Bronchial epithelial cell (primary cell): ENCODE data around the gene OR10V1. TPM values are rescaled to one million over a fixed set of nuclear protein-coding genes. Genes with fewer than 3 reads are reported as not detected.

Experiments used
- DNase-seq: peaks from one replicate; pipeline ENCODE4 v3.0.0-alpha.2; 2010; ENCODE audit warnings: low read depth
- FAIRE-seq: peaks from 2 replicates; lab custom pipeline; 2011; peaks lifted over from hg19 to GRCh38; lab: Jason Lieb, UNC
- H3K27me3 ChIP-seq: 2 replicates; pipeline ENCODE4 v1.5.1; 2011; ENCODE audit warnings: low read length; ENCODE audit not compliant: control insufficient read depth, insufficient read depth
- H3K36me3 ChIP-seq: 2 replicates; pipeline ENCODE4 v1.5.1; 2011; ENCODE audit warnings: low read length; ENCODE audit not compliant: control insufficient read depth, insufficient read depth
- H3K4me3 ChIP-seq: 2 replicates; pipeline ENCODE4 v1.5.1; 2011; ENCODE audit warnings: mild to moderate bottlenecking, low read depth, low read length, control low read depth
- total RNA-seq: library from RNA; depleted of rRNA; stranded (reverse); fragments of >200 nt; gene quantifications from 2 replicates; pipeline ENCODE4 v1.2.1, GENCODE V29; 2014
- TF ChIP-seq, protein P1 (sequence below): IDR thresholded peaks from 2 replicates; pipeline ENCODE4 v1.5.1; 2011; ENCODE audit warnings: mild to moderate bottlenecking, moderate library complexity, low read length, control low read depth, inconsistent platforms; ENCODE audit not compliant: insufficient read depth, severe bottlenecking

OR10V1 gene
- total RNA-seq, 1 donor from 2014 or later: not detected

DNA sequence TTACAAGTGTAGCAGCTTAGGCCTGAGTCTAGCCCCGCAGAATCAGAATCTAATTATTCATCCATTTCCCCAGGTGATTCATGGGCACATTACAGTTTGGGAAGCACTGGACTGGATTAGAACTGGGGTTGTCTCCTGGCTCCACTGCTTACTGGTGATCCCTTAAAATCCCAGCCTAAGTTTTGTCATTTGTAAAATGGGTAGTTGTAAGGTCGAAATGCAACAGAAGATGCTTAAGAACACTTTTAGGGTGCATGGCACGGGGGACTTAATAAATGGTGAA is 42.9 kb upstream of the OR10V1 start:
- TF ChIP-seq, protein P1, sequence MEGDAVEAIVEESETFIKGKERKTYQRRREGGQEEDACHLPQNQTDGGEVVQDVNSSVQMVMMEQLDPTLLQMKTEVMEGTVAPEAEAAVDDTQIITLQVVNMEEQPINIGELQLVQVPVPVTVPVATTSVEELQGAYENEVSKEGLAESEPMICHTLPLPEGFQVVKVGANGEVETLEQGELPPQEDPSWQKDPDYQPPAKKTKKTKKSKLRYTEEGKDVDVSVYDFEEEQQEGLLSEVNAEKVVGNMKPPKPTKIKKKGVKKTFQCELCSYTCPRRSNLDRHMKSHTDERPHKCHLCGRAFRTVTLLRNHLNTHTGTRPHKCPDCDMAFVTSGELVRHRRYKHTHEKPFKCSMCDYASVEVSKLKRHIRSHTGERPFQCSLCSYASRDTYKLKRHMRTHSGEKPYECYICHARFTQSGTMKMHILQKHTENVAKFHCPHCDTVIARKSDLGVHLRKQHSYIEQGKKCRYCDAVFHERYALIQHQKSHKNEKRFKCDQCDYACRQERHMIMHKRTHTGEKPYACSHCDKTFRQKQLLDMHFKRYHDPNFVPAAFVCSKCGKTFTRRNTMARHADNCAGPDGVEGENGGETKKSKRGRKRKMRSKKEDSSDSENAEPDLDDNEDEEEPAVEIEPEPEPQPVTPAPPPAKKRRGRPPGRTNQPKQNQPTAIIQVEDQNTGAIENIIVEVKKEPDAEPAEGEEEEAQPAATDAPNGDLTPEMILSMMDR: no peak
- no peaks in the 10 kb centered on the region for H3K27me3 ChIP-seq
- DNase-seq: peak; percentile 74
- H3K36me3 ChIP-seq: peaks cover 3% of the 10 kb centered on the region
- H3K4me3 ChIP-seq: peak overlapping the region; percentile 80
- FAIRE-seq: no peak

DNA sequence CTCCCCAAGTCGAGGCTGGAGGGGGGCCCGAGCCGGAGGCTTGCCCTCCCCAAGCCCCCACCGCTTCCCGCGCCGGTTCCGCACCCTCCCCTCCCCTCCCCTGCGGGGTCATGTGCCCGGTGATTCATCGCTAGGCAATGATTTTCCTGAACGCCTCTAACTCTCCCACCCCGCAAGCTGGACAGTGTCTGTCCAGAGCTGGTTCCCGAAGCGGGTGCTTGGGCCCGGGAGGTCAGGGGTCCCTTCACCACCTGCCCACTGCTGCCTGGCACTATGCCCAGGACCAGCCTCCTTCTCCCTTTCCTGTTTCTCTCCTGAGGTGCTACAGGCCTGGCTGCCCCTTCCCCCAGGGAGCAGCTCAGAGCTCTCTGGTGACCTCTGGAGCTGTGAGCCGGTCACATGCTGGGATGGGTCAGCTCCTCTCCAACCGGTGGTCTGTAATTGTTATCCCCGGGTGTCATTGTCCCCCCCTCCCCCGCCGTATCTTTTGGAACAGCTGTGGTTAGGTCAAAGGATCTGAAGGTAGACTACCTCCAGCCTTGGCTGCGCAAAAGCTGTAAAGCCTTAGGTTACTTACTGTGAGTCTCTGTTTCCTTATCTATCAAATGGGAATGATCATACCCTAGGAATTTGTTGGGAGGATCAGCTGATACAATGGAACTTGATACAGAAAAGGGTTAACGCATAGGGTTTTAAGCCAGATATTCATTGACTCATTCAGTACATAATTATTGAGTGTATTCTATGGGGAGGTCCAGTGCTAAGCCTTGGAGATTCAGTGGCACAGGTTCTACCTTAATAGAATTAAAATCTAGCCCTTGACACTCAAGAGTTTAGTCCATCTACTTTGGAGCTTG is 42.3 kb upstream of the OR10V1 start:
- Histone ChIP-seq H3K4me3 (peak overlapping the region; percentile 80), H3K27me3 (no peaks in the 10 kb centered on the region), H3K36me3 (peaks cover 3% of the 10 kb centered on the region)
- FAIRE-seq: no peak
- DNase-seq: peak; percentile 67
- TF ChIP-seq, protein P1: no peak

DNA sequence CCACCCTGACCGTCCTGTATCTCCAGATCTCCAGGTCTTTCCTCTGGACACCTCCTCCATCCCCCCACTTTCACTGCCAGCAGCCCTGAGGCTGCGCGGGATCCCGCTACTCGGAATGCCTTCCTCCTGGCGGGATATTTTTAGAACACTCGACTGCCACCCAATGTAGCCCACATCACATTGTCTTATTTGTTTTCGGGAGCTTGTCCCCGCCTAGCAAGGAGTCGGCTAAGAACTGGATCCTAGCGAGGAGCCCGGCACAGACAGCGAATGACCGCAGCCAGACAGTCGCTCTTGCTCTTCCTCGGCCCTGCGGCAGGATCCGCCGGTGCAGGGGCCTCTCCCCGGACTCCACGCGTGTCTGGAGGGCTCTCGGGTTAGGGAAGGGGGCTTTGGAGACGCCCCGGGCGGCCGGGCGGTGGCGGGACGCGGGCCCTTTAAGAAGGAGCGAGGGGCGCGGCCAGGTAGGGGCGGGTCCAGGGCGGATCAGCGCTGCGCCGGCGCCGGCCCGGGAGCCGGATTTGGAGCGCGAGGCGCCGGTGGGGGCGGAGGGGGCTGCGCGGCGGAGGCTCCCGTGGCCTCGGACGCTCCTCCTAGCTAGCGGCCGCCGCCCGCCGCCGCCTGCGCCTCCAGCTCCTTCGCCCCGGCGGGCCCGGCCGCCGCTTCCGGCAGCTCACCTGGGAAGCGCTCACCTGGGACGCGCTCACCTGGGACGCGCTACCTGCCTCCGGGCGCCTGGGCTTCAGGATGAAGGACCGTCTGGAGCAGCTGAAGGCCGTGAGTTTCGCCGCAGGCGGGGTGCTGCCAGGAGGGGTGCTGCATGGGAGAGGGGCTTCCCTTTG is 41.4 kb upstream of the OR10V1 start, which contains the start of gene STX3:
Gene STX3 (plus strand): TSS at position 518 of the 842 bp plus-strand sequence. CDS start 230 bp downstream, at position 748.
- H3K36me3 ChIP-seq: peaks cover 3% of the 10 kb centered on the region
- peak within 1 kb of the TSS; percentile 80 for H3K4me3 ChIP-seq
- DNase-seq (peak; percentile 61), FAIRE-seq (no peak)
- H3K27me3 ChIP-seq: no peaks in the 10 kb centered on the region
- TF ChIP-seq, protein P1: no peak

DNA sequence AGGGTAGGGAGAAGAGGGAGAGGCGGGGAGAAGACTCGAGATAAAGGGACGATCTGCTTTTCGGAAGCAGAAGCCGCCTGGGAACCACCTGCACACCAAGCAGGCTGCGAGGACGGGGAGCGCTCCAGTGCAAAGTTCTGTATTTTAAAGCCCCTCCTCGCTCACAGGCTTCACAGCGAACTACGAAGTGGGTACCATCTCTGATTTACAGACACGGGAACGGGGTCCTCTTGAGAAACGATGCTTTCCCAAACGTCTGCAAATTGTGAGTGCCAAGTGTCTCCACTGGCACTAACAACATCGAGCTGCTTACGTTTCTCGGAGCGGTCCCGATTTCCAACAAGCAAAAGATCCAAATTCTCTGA is 40.8 kb upstream of the OR10V1 start:
- Histone ChIP-seq H3K27me3 (no peaks in the 10 kb centered on the region), H3K4me3 (peak overlapping the region; percentile 80), H3K36me3 (peaks cover 3% of the 10 kb centered on the region)
- peak; percentile 21 for DNase-seq
- no peak for FAIRE-seq
- TF ChIP-seq, protein P1: no peak

DNA sequence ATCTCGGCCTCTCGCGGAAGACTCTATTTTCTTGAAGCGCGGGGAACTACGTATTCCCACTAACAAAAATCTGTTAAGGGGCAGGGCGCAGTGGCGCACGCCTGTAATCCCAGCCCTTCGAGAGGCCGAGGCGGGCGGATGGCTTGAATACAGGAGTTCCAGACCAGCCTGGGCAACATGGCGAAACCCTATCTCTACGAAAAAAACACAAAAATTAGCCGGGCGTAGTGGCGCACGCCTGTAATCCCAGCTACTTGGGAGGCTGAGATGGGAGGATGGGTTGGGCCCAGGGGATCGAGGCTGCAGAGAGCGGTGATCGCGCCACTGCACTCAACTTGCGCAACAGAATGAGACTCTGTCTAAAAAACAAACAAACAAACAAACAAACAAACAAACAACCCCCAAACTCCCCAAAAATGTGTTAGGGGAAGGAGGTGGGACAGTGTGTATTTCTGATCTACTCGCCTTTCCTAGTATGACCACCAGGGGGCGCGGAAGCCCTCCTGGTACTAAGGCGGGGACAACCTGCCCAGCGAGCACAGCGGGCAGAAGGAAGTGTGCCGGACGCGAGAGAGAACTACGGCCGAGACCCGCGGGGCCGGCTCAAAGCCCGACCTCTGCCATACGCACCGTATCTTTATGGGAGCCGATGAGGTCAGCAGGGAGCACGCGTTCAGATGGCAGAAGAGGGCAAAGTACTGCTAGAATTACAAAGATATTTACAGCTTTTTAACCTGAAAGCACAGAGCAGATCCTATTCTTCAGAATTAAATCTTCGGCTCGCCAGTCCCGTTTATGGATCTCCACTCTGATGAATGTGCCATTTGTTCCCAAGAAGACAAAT is 40.2 kb upstream of the OR10V1 start:
- Histone ChIP-seq H3K27me3 (no peaks in the 10 kb centered on the region), H3K36me3 (peaks cover 3% of the 10 kb centered on the region), H3K4me3 (peak overlapping the region; percentile 80)
- TF ChIP-seq, protein P1: peak; percentile 89
- no peak for FAIRE-seq
- DNase-seq: peak; percentile 53
